Naive thymus-derived CD4-positive, alpha-beta T cell (primary cell): Measurements from ENCODE around the gene PIP4K2A. TPM values are rescaled to one million over a fixed set of nuclear protein-coding genes. Genes with fewer than 3 reads are reported as not detected.

Experiments
- ATAC-seq: fragments of 150-1000 bp; cut with Tn5 transposase; 2 replicates; pipeline ENCODE4 v1.10.0; 2021; ENCODE audit warnings: mild to moderate bottlenecking, moderate library complexity
- CTCF ChIA-PET: fragments of 350-600 bp; sonication (Branson Sonifier 250); formaldehyde crosslinking; loops from one replicate; lab custom pipeline; 2021; ENCODE audit warnings: antibody characterized with exemption; lab: Charles Lee
- POLR2A ChIA-PET: fragments of 350-600 bp; sonication (Branson Sonifier 250); formaldehyde crosslinking; loops from one replicate; lab custom pipeline; 2021; ENCODE audit warnings: antibody characterized with exemption, inconsistent platforms; lab: Charles Lee
- DNase-seq, 9 donors: peaks; one replicate each; pipeline versions ENCODE4 v3.0.0 to v3.0.0-alpha.2; 2020 to 2022; ENCODE audit warnings: mixed read lengths in 1 of 9
- H3K27ac ChIP-seq: one replicate; pipeline ENCODE4 v1.7.0; 2013; ENCODE audit warnings: mild to moderate bottlenecking, low read depth, low read length, moderate library complexity
- H3K27me3 ChIP-seq, 2 donors: one replicate each; pipeline ENCODE4 v1.7.0; 2013; ENCODE audit warnings: low read length in 2 of 2, mild to moderate bottlenecking in 2 of 2, moderate library complexity in 2 of 2; ENCODE audit not compliant: control insufficient read depth in 2 of 2, insufficient read depth in 2 of 2
- H3K36me3 ChIP-seq, 3 experiments: 1 replicate in 2 of 3; 2 replicates in 1 of 3; pipeline ENCODE4 v1.7.0; 2013; ENCODE audit warnings: low read length in 3 of 3, mild to moderate bottlenecking in 3 of 3, moderate library complexity in 1 of 3; ENCODE audit not compliant: insufficient read depth in 3 of 3, control insufficient read depth in 2 of 3
- H3K4me1 ChIP-seq, 2 donors: one replicate each; pipeline ENCODE4 v1.7.0; 2013; ENCODE audit warnings: low read length in 2 of 2, mild to moderate bottlenecking in 2 of 2, moderate library complexity in 1 of 2; ENCODE audit not compliant: control insufficient read depth in 2 of 2, insufficient read depth in 2 of 2
- H3K4me3 ChIP-seq: 2 replicates; pipeline ENCODE4 v1.7.0; 2013; ENCODE audit warnings: mild to moderate bottlenecking, low read length
- H3K9me3 ChIP-seq, 3 experiments: 1 replicate in 2 of 3; 2 replicates in 1 of 3; pipeline ENCODE4 v1.7.0; 2013; ENCODE audit warnings: low read length in 3 of 3; ENCODE audit not compliant: control insufficient read depth in 2 of 3
- H3K27ac Mint-ChIP-seq, 9 donors: one replicate each; pipeline ENCODE4 v1.8.0; 2020 to 2022; ENCODE audit warnings: mixed read lengths in 9 of 9, mild to moderate bottlenecking in 8 of 9, moderate library complexity in 5 of 9, inconsistent platforms in 2 of 9
- H3K27me3 Mint-ChIP-seq, 5 donors: one replicate each; pipeline ENCODE4 v1.8.0; 2021 to 2022; ENCODE audit warnings: mixed read lengths in 5 of 5, mild to moderate bottlenecking in 1 of 5
- H3K36me3 Mint-ChIP-seq, 5 donors: one replicate each; pipeline ENCODE4 v1.8.0; 2020 to 2022; ENCODE audit warnings: mixed read lengths in 5 of 5, mild to moderate bottlenecking in 3 of 5, inconsistent platforms in 1 of 5
- H3K4me1 Mint-ChIP-seq, 7 donors: one replicate each; pipeline ENCODE4 v1.8.0; 2020 to 2022; ENCODE audit warnings: mixed read lengths in 7 of 7, mild to moderate bottlenecking in 3 of 7, inconsistent platforms in 1 of 7
- H3K4me3 Mint-ChIP-seq, 10 donors: one replicate each; pipeline ENCODE4 v1.8.0; 2020 to 2022; ENCODE audit warnings: mild to moderate bottlenecking in 10 of 10, mixed read lengths in 10 of 10, moderate library complexity in 6 of 10, inconsistent platforms in 2 of 10
- H3K9me3 Mint-ChIP-seq, 11 donors: one replicate each; pipeline ENCODE4 v1.8.0; 2020 to 2022; ENCODE audit warnings: mixed read lengths in 11 of 11, mild to moderate bottlenecking in 4 of 11, inconsistent platforms in 1 of 11, moderate library complexity in 1 of 11
- intact Hi-C, 2 donors: fragments of 100-400 bp; cut with micrococcal nuclease; formaldehyde crosslinking; loops; one replicate each; pipeline ENCODE4 v1.15.1; 2023
- polyA plus RNA-seq, 2 donors: library from polyadenylated mRNA; unstranded; fragments of 300-500 nt; fragmentation: Illumina TruSeq; gene quantifications; one replicate each; pipeline ENCODE4 v1.2.3, GENCODE V29; 2021
- total RNA-seq, 6 experiments: library from RNA in 5 of 6; stranded (reverse) in 5 of 6; gene quantifications; 1 replicate in 5 of 6; 2 replicates in 1 of 6; pipeline ENCODE4 v1.2.3 and lab custom pipeline; 2021 to 2026

Gene PIP4K2A
- total and polyA plus RNA-seq, 7 experiments from 2014 or later, result 40.9 to 152 (median 134) TPM

DNA sequence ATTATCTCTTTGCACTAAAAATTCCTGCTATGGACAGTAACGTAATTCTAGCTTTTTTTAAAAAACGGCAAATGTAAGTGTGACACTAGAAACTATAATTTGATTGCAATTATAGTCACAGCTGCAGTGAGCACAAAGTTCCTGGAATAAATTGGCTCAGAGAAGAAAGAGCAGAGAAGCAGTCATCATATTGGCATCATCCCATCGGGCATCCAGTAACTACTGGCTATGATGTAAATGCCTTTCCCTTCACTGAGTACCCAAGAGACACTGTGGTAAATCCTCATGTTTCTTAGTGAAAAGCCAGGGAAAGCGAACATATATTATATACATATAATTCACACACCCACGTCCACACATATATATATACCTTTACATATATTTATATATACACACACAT lies 43.6 kb downstream of the PIP4K2A start:
- Mint-ChIP-seq H3K4me1 (peaks cover 47 to 97% (median 94%) of the 10 kb centered on the region in 7 donors), H3K36me3 (peaks cover 0 to 12% (median 2%) of the 10 kb centered on the region in 5 donors), H3K4me3 (peak overlapping the region in 1 of 10 donors; percentile 78), H3K27me3 (no peaks in the 10 kb centered on the region), H3K9me3 (peaks cover 0 to 2% (median 0%) of the 10 kb centered on the region in 11 donors), H3K27ac (peak overlapping the region in 4 of 9 donors; percentile 31 to 95 (median 64))
- ATAC-seq (no peak), DNase-seq (no peak)
- ChIA-PET POLR2A (interaction anchor here (0.6 to 7.3 kb wide), 8 partner anchors 8 to 41 kb away, joined by 3 to 97 read pairs (median 4); no protein-coding TSS in a partner anchor), CTCF (interaction anchor here (1.1 to 2.1 kb wide), 2 partner anchors 21 to 42 kb away, joined by 3 to 5 read pairs; no protein-coding TSS in a partner anchor)
- Histone ChIP-seq H3K27ac (no peak overlapping the region), H3K4me3 (no peak overlapping the region), H3K36me3 (no peaks in the 10 kb centered on the region), H3K4me1 (peaks cover 69 to 82% of the 10 kb centered on the region in 2 donors), H3K27me3 (no peaks in the 10 kb centered on the region), H3K9me3 (no peaks in the 10 kb centered on the region)
- intact Hi-C loops, result no loop called here

DNA sequence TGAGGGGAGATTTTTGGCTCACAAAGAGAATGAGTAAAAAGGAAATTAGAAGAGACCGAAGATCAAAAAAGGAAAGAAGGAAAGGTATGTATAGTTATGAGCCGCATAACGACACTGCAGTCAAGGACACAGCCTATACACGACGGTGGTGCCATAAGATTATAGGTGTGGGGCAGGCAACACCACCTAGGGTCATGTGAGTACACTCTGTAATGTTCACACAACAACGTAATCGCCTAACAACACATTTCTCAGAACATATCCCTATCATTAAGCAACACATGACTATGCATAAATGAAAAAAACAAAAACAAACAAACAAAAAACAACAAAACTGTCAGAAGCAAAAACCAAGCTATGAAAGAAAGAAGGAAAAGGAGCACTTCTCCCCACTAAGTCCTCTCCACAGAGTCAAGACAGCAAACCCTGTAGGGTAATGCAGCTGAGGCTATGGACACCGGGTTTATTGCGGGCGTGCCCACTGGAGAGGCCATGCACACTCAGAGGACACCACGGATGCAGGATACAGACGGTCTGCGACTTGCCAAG lies 45.1 kb downstream of the PIP4K2A start:
- Mint-ChIP-seq H3K27me3 (no peaks in the 10 kb centered on the region), H3K4me3 (peak overlapping the region; percentile 5 to 92 (median 72)), H3K27ac (peak overlapping the region; percentile 74 to 97 (median 89)), H3K4me1 (peaks cover 43 to 97% (median 91%) of the 10 kb centered on the region in 7 donors), H3K36me3 (peaks cover 0 to 8% (median 0%) of the 10 kb centered on the region in 5 donors), H3K9me3 (peaks cover 0 to 2% (median 0%) of the 10 kb centered on the region in 11 donors)
- intact Hi-C loops, result loop anchor here (1.0 to 10.0 kb wide), 3 partner anchors 10 to 414 kb away; partner anchors contain the start of gene PIP4K2A (in 1 of the 2)
- no peaks in the 10 kb centered on the region for H3K27me3 ChIP-seq
- ATAC-seq (peak; percentile 32), DNase-seq (no peak)
- H3K9me3 ChIP-seq, result no peaks in the 10 kb centered on the region
- peaks cover 70 to 83% of the 10 kb centered on the region in 2 donors for H3K4me1 ChIP-seq
- no peaks in the 10 kb centered on the region for H3K36me3 ChIP-seq
- peak overlapping the region; percentile 12 for H3K27ac ChIP-seq
- ChIA-PET POLR2A (interaction anchor here (0.9 to 9.0 kb wide), 7 partner anchors 12 to 46 kb away, joined by 3 to 145 read pairs (median 13); partner anchors contain the start of gene PIP4K2A), CTCF (interaction anchor here (0.6 to 1.2 kb wide), 2 partner anchors 14 to 88 kb away, joined by 4 read pairs; no protein-coding TSS in a partner anchor)
- H3K4me3 ChIP-seq, result peak overlapping the region; percentile 27

DNA sequence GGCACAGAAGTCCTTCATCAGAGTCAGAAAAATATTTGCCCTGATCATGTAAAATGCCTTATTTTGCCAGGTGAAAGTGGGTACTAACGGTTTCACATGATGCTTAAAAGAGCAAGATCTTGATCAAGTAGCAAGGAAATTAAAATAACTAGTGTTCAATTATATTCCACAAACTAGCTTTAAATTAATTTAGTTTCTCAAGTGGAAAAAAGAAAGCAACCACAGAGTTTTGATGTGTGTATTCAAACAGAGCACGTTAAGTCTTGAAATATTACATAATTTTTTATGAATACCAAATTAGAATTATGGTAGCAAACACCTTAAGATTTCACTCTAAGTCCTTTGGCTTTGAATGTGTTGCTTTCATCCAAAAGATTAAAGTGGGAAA lies 47.3 kb downstream of the PIP4K2A start:
- H3K27ac Mint-ChIP-seq, result peak overlapping the region; percentile 74 to 97 (median 92)
- peak overlapping the region; percentile 46 to 97 (median 84) for H3K4me3 Mint-ChIP-seq
- peaks cover 64 to 75% of the 10 kb centered on the region in 2 donors for H3K4me1 ChIP-seq
- intact Hi-C loops, result loop anchor here (2.0 to 10.0 kb wide), 3 partner anchors 14 to 412 kb away; partner anchors contain the start of gene PIP4K2A (in 1 of the 2)
- H3K4me1 Mint-ChIP-seq, result peaks cover 34 to 96% (median 89%) of the 10 kb centered on the region in 7 donors
- H3K9me3 Mint-ChIP-seq, result peaks cover 0 to 2% (median 0%) of the 10 kb centered on the region in 11 donors
- H3K27ac ChIP-seq, result peak overlapping the region; percentile 59
- ATAC-seq (peak; percentile 22), DNase-seq (peak in 7 of 9 donors; percentile 49 to 70 (median 60))
- no peaks in the 10 kb centered on the region for H3K27me3 ChIP-seq
- no peaks in the 10 kb centered on the region for H3K9me3 ChIP-seq
- no peaks in the 10 kb centered on the region for H3K27me3 Mint-ChIP-seq
- H3K4me3 ChIP-seq, result peak overlapping the region; percentile 57
- ChIA-PET CTCF (interaction anchor here (0.8 to 1.8 kb wide), 6 partner anchors 11 to 93 kb away, joined by 3 to 17 read pairs (median 4); no protein-coding TSS in a partner anchor), POLR2A (interaction anchor here (0.7 to 9.0 kb wide), 11 partner anchors 11 to 438 kb away, joined by 3 to 145 read pairs (median 4); no protein-coding TSS in a partner anchor)
- peaks cover 0 to 8% (median 0%) of the 10 kb centered on the region in 5 donors for H3K36me3 Mint-ChIP-seq
- no peaks in the 10 kb centered on the region for H3K36me3 ChIP-seq

DNA sequence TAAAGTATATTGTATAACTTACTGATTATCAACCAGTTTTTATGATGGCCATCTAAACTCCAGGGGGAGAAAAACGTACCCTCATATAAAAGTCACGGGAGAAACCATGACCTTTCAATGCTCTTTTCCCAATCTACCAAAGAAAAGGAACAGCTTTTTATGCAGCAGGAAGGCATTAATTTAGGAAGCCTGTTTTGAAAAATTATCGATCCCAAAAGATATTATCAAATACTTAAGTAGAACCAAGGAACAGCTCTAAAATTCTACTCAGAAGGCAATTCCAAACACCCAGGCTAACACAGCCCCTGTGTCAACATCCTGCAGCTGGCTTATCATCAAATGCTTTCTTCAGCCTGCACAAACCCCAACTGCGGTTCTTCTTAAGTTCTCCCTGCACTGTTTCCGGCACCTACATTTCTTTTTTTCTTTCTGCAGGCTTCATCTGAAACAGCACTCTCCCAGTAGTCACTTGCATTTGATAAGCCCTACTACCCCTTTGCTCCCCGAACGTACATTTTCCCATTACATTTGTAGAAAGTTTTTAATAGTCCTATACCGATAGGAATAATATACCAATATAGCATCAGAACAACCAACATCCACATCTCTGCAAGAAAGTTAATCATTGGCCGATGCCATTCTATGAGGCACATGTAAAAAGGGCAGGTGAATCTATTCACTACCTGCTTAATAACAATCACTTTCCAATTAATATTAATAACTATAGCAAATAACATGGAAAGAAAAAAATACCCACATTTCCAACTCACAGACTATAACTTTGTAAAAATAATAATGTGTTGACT lies 47.9 kb downstream of the PIP4K2A start:
- peaks cover 34 to 96% (median 89%) of the 10 kb centered on the region in 7 donors for H3K4me1 Mint-ChIP-seq
- no peaks in the 10 kb centered on the region for H3K9me3 ChIP-seq
- peak overlapping the region; percentile 59 for H3K27ac ChIP-seq
- peaks cover 0 to 2% (median 0%) of the 10 kb centered on the region in 11 donors for H3K9me3 Mint-ChIP-seq
- H3K4me3 ChIP-seq, result peak overlapping the region; percentile 57
- peaks cover 68 to 75% of the 10 kb centered on the region in 2 donors for H3K4me1 ChIP-seq
- DNase-seq (peak in 8 of 9 donors; percentile 49 to 91 (median 86)), ATAC-seq (peak; percentile 96)
- H3K4me3 Mint-ChIP-seq, result peak overlapping the region; percentile 78 to 97 (median 84)
- ChIA-PET POLR2A (interaction anchor here (0.5 to 9.0 kb wide), 16 partner anchors 10 to 437 kb away, joined by 3 to 145 read pairs (median 4); no protein-coding TSS in a partner anchor), CTCF (interaction anchor here (0.6 to 1.8 kb wide), 7 partner anchors 11 to 92 kb away, joined by 3 to 17 read pairs (median 4); no protein-coding TSS in a partner anchor)
- H3K27ac Mint-ChIP-seq, result peak overlapping the region; percentile 74 to 97 (median 92)
- peaks cover 0 to 14% (median 0%) of the 10 kb centered on the region in 5 donors for H3K36me3 Mint-ChIP-seq
- H3K27me3 ChIP-seq, result no peaks in the 10 kb centered on the region
- no peaks in the 10 kb centered on the region for H3K36me3 ChIP-seq
- intact Hi-C loops, result loop anchor here (1.0 to 10.0 kb wide), 9 partner anchors 9 to 412 kb away; partner anchors contain the start of gene PIP4K2A (in 2 of the 2)
- no peaks in the 10 kb centered on the region for H3K27me3 Mint-ChIP-seq

DNA sequence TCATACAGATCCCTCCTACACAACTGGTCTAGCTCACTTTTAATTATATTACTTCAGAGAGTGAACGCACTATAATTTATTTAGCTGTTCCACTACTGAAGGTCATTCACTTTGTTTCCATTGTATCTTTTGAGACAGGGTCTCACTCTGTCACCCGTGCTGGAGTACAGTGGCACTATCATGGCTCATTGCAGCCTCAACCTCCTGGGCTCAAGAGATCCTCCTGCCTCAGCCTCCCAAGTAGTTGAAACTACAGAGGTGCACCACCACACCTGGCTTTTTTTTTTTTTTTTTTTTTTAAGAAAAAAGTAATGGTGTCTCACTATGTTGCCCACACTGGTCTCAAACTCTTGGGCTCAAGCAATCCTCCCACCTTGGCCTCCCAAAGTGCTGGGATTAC lies 49.0 kb downstream of the PIP4K2A start:
- peak overlapping the region in 8 of 10 donors; percentile 6 to 92 (median 28) for H3K4me3 Mint-ChIP-seq
- CTCF ChIA-PET, result no interaction called here
- Histone ChIP-seq H3K4me1 (peaks cover 73 to 78% of the 10 kb centered on the region in 2 donors), H3K27me3 (no peaks in the 10 kb centered on the region), H3K4me3 (no peak overlapping the region), H3K9me3 (no peaks in the 10 kb centered on the region), H3K27ac (no peak overlapping the region), H3K36me3 (no peaks in the 10 kb centered on the region)
- no peaks in the 10 kb centered on the region for H3K27me3 Mint-ChIP-seq
- DNase-seq (no peak), ATAC-seq (no peak)
- intact Hi-C loops, result loop anchor here (5.0 to 10.0 kb wide), 2 partner anchors 47 to 411 kb away; partner anchors contain the start of gene PIP4K2A (in 1 of the 2)
- peaks cover 39 to 96% (median 90%) of the 10 kb centered on the region in 7 donors for H3K4me1 Mint-ChIP-seq
- peaks cover 0 to 2% (median 0%) of the 10 kb centered on the region in 11 donors for H3K9me3 Mint-ChIP-seq
- H3K27ac Mint-ChIP-seq, result peak overlapping the region in 8 of 9 donors; percentile 74 to 97 (median 86)
- peaks cover 0 to 14% (median 0%) of the 10 kb centered on the region in 5 donors for H3K36me3 Mint-ChIP-seq
- POLR2A ChIA-PET, result interaction anchor here (0.6 to 9.0 kb wide), 5 partner anchors 9 to 54 kb away, joined by 3 to 145 read pairs (median 5); no protein-coding TSS in a partner anchor
